SK-N-SH (cell line): ENCODE measurements around the gene NPFFR1. TPM values are rescaled to one million over a fixed set of nuclear protein-coding genes. Genes with fewer than 3 reads are reported as not detected.

ENCODE experiments used
- CTCF ChIA-PET: fragments of 300-600, 350-600 bp; formaldehyde crosslinking; extraction: SDS; loops from one replicate; lab custom pipeline; 2021; lab: Yijun Ruan, JAX
- POLR2A ChIA-PET: fragments of 350-600 bp; sonication (Branson Sonifier 250); formaldehyde crosslinking; extraction: SDS; loops from one replicate; lab custom pipeline; 2020; ENCODE audit warnings: antibody characterized with exemption, inconsistent platforms; lab: Yijun Ruan, JAX
- DNase-seq: peaks from one replicate; pipeline ENCODE4 v3.0.0; 2012
- H2AFZ ChIP-seq: fragments of 200-600 bp; sonication (generic); 2 replicates; pipeline ENCODE4 v1.8.1; 2016; ENCODE audit warnings: antibody characterized with exemption, mild to moderate bottlenecking, low read depth
- H3F3A ChIP-seq: fragments of 200-600 bp; sonication (generic); replicated peaks from 2 replicates; pipeline ENCODE3; 2016; ENCODE audit warnings: antibody characterized with exemption, mild to moderate bottlenecking; ENCODE audit not compliant: insufficient read depth
- H3K27ac ChIP-seq, 2 experiments: fragments of 200-500 bp in 1 of 2; fragments of 200-600 bp in 1 of 2; sonication (Bioruptor generic) in 1 of 2; sonication (generic), shearing (Covaris generic) in 1 of 2; 2 replicates each; pipeline versions ENCODE4 v1.5.1 to v1.6.1; 2014 to 2016; ENCODE audit warnings: low read depth in 2 of 2, inconsistent platforms in 1 of 2, low read length in 1 of 2, mild to moderate bottlenecking in 1 of 2, mixed read lengths in 1 of 2
- H3K27me3 ChIP-seq: fragments of 200-600 bp; sonication (generic), shearing (Covaris generic); 2 replicates; pipeline ENCODE4 v1.6.1; 2016; ENCODE audit warnings: mixed run types; ENCODE audit not compliant: insufficient read depth
- H3K36me3 ChIP-seq, 2 experiments: fragments of 200-500 bp in 1 of 2; fragments of 200-600 bp in 1 of 2; sonication (Bioruptor generic) in 1 of 2; sonication (generic) in 1 of 2; replicated peaks in 1 of 2; 2 replicates each; pipeline versions ENCODE3 to v1.5.1; 2014 to 2016; ENCODE audit warnings: low read length in 1 of 2, mild to moderate bottlenecking in 1 of 2; ENCODE audit not compliant: insufficient read depth in 2 of 2, control insufficient read depth in 1 of 2
- H3K4me1 ChIP-seq, 2 experiments: fragments of 200-500 bp in 1 of 2; fragments of 200-600 bp in 1 of 2; sonication (Bioruptor generic) in 1 of 2; sonication (generic), shearing (Covaris generic) in 1 of 2; 2 replicates each; pipeline versions ENCODE4 v1.5.1 to v1.6.1; 2014 to 2016; ENCODE audit warnings: low read depth in 1 of 2, low read length in 1 of 2, mixed run types in 1 of 2; ENCODE audit not compliant: insufficient read depth in 2 of 2, control insufficient read depth in 1 of 2
- H3K4me2 ChIP-seq: fragments of 200-600 bp; sonication (generic), shearing (Covaris generic); 2 replicates; pipeline ENCODE4 v1.6.1; 2017; ENCODE audit warnings: mixed run types
- H3K4me3 ChIP-seq, 2 experiments: fragments of 200-500 bp in 1 of 2; fragments of 200-600 bp in 1 of 2; sonication (Bioruptor generic) in 1 of 2; sonication (generic), shearing (Covaris generic) in 1 of 2; 2 replicates each; pipeline versions ENCODE4 v1.5.1 to v1.8.1; 2014 to 2016; ENCODE audit warnings: low read depth in 2 of 2, inconsistent platforms in 1 of 2, low read length in 1 of 2, mild to moderate bottlenecking in 1 of 2, mixed read lengths in 1 of 2, moderate library complexity in 1 of 2
- H3K79me2 ChIP-seq: fragments of 200-600 bp; sonication (generic); 2 replicates; pipeline ENCODE4 v1.8.1; 2017; ENCODE audit warnings: mild to moderate bottlenecking; ENCODE audit not compliant: insufficient read depth
- H3K9ac ChIP-seq: fragments of 200-600 bp; sonication (generic); 2 replicates; pipeline ENCODE4 v1.6.1; 2017; ENCODE audit warnings: mixed run types
- H3K9me2 ChIP-seq: fragments of 200-600 bp; sonication (generic); 2 replicates; pipeline ENCODE4 v1.6.1; 2017; ENCODE audit warnings: mixed run types
- H3K9me3 ChIP-seq: fragments of 200-600 bp; sonication (generic); 2 replicates; pipeline ENCODE4 v1.6.1; 2017; ENCODE audit warnings: mixed run types, mild to moderate bottlenecking, moderate library complexity
- H4K20me1 ChIP-seq: fragments of 200-600 bp; sonication (generic); 2 replicates; pipeline ENCODE4 v1.6.1; 2017; ENCODE audit warnings: mild to moderate bottlenecking, mixed run types; ENCODE audit not compliant: insufficient read depth
- CTCF ChIP-seq: fragments of 200-600 bp; sonication (generic); IDR thresholded peaks from 2 replicates; pipeline ENCODE4 v1.6.1; 2017; ENCODE audit warnings: antibody characterized with exemption, mild to moderate bottlenecking, moderate library complexity
- EZH2phosphoT487 ChIP-seq: fragments of 200-600 bp; sonication (generic); IDR thresholded peaks from 2 replicates; pipeline ENCODE4 v1.6.1; 2017; ENCODE audit warnings: low read depth, mixed run types, mild to moderate bottlenecking, antibody characterized with exemption, moderate library complexity, borderline replicate concordance
- FOSL2 ChIP-seq: IDR thresholded peaks from 2 replicates; pipeline ENCODE4 v1.4.0; 2012; ENCODE audit warnings: low read depth, mild to moderate bottlenecking, moderate library complexity, borderline replicate concordance
- FOXJ3 ChIP-seq: sonication (generic); formaldehyde crosslinking; IDR thresholded peaks from 2 replicates; pipeline ENCODE4 v1.5.1; 2020; ENCODE audit warnings: mild to moderate bottlenecking, missing genetic modification reagents
- FOXM1 ChIP-seq: IDR thresholded peaks from 2 replicates; pipeline ENCODE4 v1.4.0; 2012; ENCODE audit warnings: low read depth, mild to moderate bottlenecking
- GABPA ChIP-seq: IDR thresholded peaks from 2 replicates; pipeline ENCODE4 v1.4.0; 2012; ENCODE audit warnings: low read depth, mild to moderate bottlenecking
- GATA2 ChIP-seq: sonication (generic); formaldehyde crosslinking; IDR thresholded peaks from 2 replicates; pipeline ENCODE4 v1.5.0; 2020; ENCODE audit warnings: mild to moderate bottlenecking, missing genetic modification reagents
- JUND ChIP-seq: IDR thresholded peaks from 2 replicates; pipeline ENCODE4 v1.4.0; 2012
- MAX ChIP-seq: IDR thresholded peaks from 2 replicates; pipeline ENCODE4 v1.4.0; 2012; ENCODE audit warnings: low read depth
- MEF2A ChIP-seq: IDR thresholded peaks from 2 replicates; pipeline ENCODE4 v1.4.0; 2012; ENCODE audit warnings: low read depth, borderline replicate concordance
- MXI1 ChIP-seq: IDR thresholded peaks from 2 replicates; pipeline ENCODE4 v1.6.1; 2012; ENCODE audit warnings: mild to moderate bottlenecking, low read depth, low read length, improper control_type of control experiment
- PBX3 ChIP-seq: IDR thresholded peaks from 2 replicates; pipeline ENCODE4; 2012
- POLR2AphosphoS5 ChIP-seq: IDR thresholded peaks from 2 replicates; pipeline ENCODE4 v1.6.1; 2012; ENCODE audit warnings: low read depth, low read length
- RCOR1 ChIP-seq: fragments of 150-350 bp; IDR thresholded peaks from 2 replicates; pipeline ENCODE4 v1.6.1; 2017; ENCODE audit warnings: antibody characterized with exemption, low read length
- REST ChIP-seq: IDR thresholded peaks from 2 replicates; pipeline ENCODE4 v1.6.1; 2012; ENCODE audit warnings: mild to moderate bottlenecking, low read depth, low read length, moderate library complexity
- RXRA ChIP-seq: IDR thresholded peaks from 2 replicates; pipeline ENCODE4 v1.4.0; 2012; ENCODE audit warnings: low read depth, mild to moderate bottlenecking, borderline replicate concordance
- SIN3A ChIP-seq: IDR thresholded peaks from 2 replicates; pipeline ENCODE4 v1.6.1; 2012; ENCODE audit warnings: low read depth, mild to moderate bottlenecking, low read length, moderate library complexity, borderline replicate concordance
- TEAD4 ChIP-seq: IDR thresholded peaks from 2 replicates; pipeline ENCODE4 v1.4.0; 2012; ENCODE audit warnings: mild to moderate bottlenecking, borderline replicate concordance; ENCODE audit not compliant: insufficient read depth
- USF1 ChIP-seq: IDR thresholded peaks from 2 replicates; pipeline ENCODE4 v1.4.0; 2012; ENCODE audit warnings: low read depth, borderline replicate concordance
- USF2 ChIP-seq: fragments of 150-350 bp; IDR thresholded peaks from 2 replicates; pipeline ENCODE4 v1.6.1; 2017; ENCODE audit warnings: antibody characterized with exemption, low read length, low read depth, borderline replicate concordance
- YY1 ChIP-seq: IDR thresholded peaks from 2 replicates; pipeline ENCODE4 v1.4.0; 2012; ENCODE audit warnings: low read depth, mild to moderate bottlenecking
- WGBS: methylation state at CpG from one replicate; pipeline ENCODE4 v1.1.6; 2017; ENCODE audit warnings: low lambda C conversion rate; 5-methylcytosine and 5-hydroxymethylcytosine counted together
- polyA plus RNA-seq, 3 experiments: library from polyadenylated mRNA; depleted of rRNA; stranded (reverse); fragments of >200 nt; gene quantifications; 2 replicates each; pipeline ENCODE4 v1.2.3, GENCODE V29; 2012

The NPFFR1 gene
- polyA plus RNA-seq, 1 of the 3 experiments (the other 2 are of a cell fraction): not detected

- TF ChIP-seq FOXM1 (no peak), EZH2phosphoT487 (no peak), YY1 (no peak), TEAD4 (0 out of 2 replicates have a peak, but pooled peaks have one; percentile 18), GABPA (no peak)
Observed at GRCh38 chr10:70232155-70232858, 51.5 kb downstream of the NPFFR1 start (continued).

- TF ChIP-seq FOSL2 (no peak), FOXJ3 (CRISPR knock-in tag) (no peak), TEAD4 (no peak), PBX3 (no peak), MEF2A (no peak), USF2 (no peak), FOXM1 (no peak), MAX (no peak), GATA2 (no peak), JUND (no peak), USF1 (no peak), MXI1 (no peak), RXRA (no peak), SIN3A (no peak), CTCF (no peak), POLR2AphosphoS5 (no peak), REST (no peak), RCOR1 (no peak)
- ChIA-PET CTCF (interaction anchor here (1.8 to 4.8 kb wide), 2 partner anchors 44 to 136 kb away, joined by 5 to 39 read pairs; no protein-coding TSS in a partner anchor), POLR2A (no interaction called here)
- H4K20me1 ChIP-seq: peaks cover 10% of the 10 kb centered on the region; the same call in 1 of the 2 replicates
- no peak overlapping the region for H3K9ac ChIP-seq
- H2AFZ ChIP-seq: no peak overlapping the region
- H3K79me2 ChIP-seq: peaks cover 56% of the 10 kb centered on the region
- 45% methylated on average over 1 of the region's 1 CpG for WGBS
- no peaks in the 10 kb centered on the region for H3K9me2 ChIP-seq
- no peak overlapping the region for H3K4me3 ChIP-seq
- H3K4me2 ChIP-seq: no peak overlapping the region
- no peak overlapping the region for H3K27ac ChIP-seq
- H3F3A ChIP-seq: peaks cover 10% of the 10 kb centered on the region
- peaks cover 0 to 4% of the 10 kb centered on the region in 2 experiments; a peak in 3 of 4 replicates for H3K4me1 ChIP-seq
- H3K9me3 ChIP-seq: no peaks in the 10 kb centered on the region
- H3K36me3 ChIP-seq: peaks cover 12 to 23% of the 10 kb centered on the region in 2 experiments
- DNase-seq: no peak
- no peaks in the 10 kb centered on the region for H3K27me3 ChIP-seq
Observed at GRCh38 chr10:70228491-70228890, 55.3 kb downstream of the NPFFR1 start.
